NCI-H2029 treated with DMSO at 0.1 percent for 48 hours (cell line): Measurements from ENCODE around the gene POLA1.
"Not testable (repeated sequence)": the region's sequence is repeated elsewhere in the genome, so short reads cannot be mapped to it uniquely, and the experiment has no call there.

ENCODE experiments used
- DNase-seq: peaks from one replicate; lab custom pipeline; 2025; lab: John Stamatoyannopoulos, UW

POLA1 gene, protein sequence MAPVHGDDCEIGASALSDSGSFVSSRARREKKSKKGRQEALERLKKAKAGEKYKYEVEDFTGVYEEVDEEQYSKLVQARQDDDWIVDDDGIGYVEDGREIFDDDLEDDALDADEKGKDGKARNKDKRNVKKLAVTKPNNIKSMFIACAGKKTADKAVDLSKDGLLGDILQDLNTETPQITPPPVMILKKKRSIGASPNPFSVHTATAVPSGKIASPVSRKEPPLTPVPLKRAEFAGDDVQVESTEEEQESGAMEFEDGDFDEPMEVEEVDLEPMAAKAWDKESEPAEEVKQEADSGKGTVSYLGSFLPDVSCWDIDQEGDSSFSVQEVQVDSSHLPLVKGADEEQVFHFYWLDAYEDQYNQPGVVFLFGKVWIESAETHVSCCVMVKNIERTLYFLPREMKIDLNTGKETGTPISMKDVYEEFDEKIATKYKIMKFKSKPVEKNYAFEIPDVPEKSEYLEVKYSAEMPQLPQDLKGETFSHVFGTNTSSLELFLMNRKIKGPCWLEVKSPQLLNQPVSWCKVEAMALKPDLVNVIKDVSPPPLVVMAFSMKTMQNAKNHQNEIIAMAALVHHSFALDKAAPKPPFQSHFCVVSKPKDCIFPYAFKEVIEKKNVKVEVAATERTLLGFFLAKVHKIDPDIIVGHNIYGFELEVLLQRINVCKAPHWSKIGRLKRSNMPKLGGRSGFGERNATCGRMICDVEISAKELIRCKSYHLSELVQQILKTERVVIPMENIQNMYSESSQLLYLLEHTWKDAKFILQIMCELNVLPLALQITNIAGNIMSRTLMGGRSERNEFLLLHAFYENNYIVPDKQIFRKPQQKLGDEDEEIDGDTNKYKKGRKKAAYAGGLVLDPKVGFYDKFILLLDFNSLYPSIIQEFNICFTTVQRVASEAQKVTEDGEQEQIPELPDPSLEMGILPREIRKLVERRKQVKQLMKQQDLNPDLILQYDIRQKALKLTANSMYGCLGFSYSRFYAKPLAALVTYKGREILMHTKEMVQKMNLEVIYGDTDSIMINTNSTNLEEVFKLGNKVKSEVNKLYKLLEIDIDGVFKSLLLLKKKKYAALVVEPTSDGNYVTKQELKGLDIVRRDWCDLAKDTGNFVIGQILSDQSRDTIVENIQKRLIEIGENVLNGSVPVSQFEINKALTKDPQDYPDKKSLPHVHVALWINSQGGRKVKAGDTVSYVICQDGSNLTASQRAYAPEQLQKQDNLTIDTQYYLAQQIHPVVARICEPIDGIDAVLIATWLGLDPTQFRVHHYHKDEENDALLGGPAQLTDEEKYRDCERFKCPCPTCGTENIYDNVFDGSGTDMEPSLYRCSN (N-terminal part only)

DNA sequence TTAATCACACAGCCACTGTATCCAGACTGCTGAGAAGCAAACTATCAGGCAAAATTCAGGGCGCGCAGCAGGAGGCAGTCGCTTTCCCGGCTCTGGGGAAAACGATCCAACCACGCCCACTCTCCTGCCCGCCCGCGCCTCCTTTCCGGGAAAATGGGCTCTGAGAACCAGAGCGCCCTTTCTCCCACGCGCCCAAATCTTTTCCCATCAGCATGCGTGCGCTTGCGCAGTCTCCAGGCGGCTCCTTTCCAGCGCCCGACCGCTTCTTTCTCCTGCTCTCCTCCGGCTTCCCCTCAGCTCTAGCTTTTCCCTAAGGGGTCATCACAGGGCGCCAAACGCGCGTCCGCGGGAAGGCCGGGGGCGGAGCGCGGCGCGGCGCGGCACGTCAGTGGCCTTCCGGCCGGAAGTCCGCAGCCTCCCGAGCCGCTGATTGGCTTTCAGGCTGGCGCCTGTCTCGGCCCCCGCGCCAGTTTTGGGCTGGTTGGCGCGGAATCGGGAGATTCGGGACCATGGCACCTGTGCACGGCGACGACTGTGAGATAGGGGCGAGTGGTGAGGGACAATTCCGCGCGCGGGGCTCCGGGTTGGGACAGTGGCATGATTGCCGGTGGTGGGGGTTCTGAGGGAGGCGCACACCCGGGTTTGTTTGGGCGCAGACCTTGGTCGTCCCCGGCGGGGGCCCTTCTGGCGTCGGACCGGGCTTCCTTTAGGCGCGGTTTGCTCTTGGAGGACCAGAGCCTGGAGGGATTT, at the start of gene POLA1:
POLA1 (plus strand) TSS at position 466 of the 750 bp plus-strand sequence; CDS start at position 510, 44 bp downstream.
- peak; percentile 80 for DNase-seq

- DNase-seq = no peak
Observed at GRCh38 chrX:24646006-24646405, 47.7 kb upstream of the POLA1 start.

DNA sequence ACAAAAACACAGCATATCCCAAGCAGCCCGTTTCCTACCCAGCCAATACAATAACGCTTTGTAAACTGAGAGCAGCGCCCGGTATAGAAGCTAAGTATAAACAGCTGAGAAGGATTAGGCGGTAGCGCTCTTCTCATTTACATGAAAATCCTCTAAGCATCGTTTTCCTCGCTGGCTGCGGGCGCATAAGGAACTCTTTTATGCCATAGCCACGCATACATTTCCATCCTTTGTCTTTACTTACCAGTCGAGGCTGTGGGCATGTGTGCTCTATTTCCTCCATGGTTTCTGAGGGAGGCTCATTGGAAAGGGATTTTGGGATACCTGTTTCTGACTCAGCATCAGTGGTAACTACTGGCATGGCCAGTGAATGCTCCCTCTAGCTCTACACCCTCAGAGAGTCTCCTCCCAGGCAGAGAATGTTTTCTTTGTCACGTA, 47.0 kb upstream of the POLA1 start:
- DNase-seq = no peak

GRCh38 chrX:24647257-24648058, 46.3 kb upstream of the POLA1 start, which contains the start of gene PCYT1B:
TSS of gene PCYT1B (minus strand) at chrX:24647347. CDS start at chrX:24647105, 242 bp downstream.
- peak; percentile 8 for DNase-seq

- DNase-seq = no peak
Observed at GRCh38 chrX:24648495-24648894, 45.2 kb upstream of the POLA1 start.

GRCh38 chrX:24651783-24652182, 41.9 kb upstream of the POLA1 start:
- no peak for DNase-seq

- DNase-seq = not testable (repeated sequence)
Observed at GRCh38 chrX:24655679-24656078, 38.0 kb upstream of the POLA1 start.

DNA sequence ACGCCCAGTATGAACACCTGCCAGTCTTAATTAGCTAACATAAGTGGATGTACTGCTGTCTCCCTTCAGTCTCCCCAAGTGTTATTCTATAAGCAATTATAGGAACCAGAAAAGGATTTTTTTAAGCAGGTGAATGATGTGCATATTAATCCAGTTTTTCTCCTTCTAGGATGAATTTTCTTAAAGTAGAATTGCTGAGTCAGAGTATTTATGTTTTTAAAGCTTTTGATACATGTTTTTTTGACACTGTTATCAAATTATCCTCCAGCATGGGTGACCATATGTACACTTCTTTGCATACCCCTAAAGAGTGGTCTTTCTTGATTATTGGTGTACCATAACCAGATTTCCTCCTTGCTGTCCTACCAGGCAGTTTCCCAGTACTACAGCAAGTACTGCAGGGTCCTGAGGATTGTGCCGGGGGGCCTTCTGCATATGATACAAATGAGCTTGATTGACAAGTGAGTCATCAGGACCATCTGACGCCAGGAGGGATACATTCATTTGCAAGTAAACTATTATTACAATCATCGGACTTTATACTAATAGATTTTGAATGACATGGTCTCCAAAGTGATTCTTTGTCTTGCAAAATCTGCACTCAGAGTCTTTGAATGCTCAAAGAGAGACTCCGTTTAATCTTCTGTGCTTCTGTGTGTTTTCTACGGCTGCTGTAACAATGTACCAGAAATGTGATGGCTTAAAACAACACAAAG, 35.9 kb upstream of the POLA1 start:
- DNase-seq = no peak

DNA sequence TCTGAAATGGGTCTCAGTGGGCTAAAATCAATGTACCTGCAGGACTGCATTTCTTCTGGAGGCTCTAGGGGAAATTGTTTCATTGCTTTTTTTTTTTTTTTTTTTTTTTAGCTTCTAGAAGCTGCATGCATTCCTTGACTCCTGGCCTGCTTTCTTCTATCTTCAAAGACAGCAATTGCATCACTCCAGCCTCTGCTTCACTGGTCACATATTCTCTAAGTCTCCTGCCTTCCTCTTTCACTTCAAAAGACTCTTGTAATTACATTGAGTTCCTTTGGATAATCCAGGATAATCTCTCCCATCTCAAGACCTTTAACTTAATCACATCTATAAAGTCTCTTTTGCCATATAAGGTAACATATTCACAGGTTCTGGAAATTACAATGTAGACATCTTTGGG, 35.3 kb upstream of the POLA1 start:
- DNase-seq = no peak

DNA sequence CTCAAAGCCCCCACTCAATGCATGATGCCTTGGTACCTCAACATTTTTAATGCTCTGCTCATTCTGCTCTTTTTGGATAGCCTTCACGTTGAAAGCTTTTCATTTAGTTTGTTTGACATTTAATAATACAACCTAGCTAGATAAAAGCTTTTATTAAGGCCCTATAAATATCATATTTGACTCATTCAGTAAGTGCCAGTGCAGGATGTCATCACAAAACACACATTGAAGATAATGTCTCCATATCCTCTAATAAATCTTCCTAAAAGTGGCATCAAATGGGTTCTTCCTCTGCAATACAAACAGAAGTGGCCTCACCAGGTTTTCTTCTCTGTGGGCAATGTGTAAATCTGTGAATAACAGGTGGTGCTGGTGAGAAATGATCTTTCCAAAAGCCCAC, 34.6 kb upstream of the POLA1 start:
- no peak for DNase-seq

GRCh38 chrX:24659646-24660045, 34.1 kb upstream of the POLA1 start:
- no peak for DNase-seq

DNA sequence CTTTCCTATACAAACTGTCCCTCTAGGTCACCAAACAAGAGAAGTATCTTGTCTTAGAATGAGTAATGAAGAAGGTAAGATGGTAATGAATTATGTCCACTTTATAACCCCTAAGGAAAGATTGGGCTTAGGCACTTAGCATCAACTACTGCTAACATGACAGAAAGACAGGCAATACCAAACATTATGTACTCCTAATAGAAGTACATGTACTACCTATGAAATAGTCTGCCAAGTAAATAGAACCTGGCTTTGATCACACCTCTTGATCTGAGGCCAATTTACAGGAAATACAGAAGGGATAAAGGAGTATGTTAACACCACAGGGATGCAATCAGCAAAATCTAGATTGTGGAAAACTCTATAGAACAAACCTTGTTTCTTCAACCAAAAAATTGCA, 32.4 kb upstream of the POLA1 start:
- DNase-seq = no peak

GRCh38 chrX:24662352-24662751, 31.4 kb upstream of the POLA1 start:
- DNase-seq = no peak

DNA sequence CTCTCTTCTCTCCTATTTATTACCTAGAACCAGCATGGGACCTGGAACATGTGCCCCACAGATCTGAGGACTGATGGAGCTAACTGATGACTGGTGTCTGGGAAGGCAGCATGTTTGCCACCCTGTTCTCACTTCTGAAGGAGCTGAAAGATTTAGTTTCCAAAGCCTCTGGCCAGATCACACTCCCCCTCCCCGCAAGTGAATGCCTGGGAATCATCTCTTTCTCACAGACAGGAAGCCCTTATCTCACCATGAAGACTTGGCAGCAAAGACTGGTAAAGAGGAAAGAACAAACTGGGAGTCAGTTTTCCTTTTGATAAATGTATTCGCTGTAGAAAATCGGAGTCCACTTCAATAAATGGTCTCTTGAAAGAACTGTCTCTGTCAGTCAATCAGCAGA, 25.6 kb upstream of the POLA1 start:
- DNase-seq = no peak

DNA sequence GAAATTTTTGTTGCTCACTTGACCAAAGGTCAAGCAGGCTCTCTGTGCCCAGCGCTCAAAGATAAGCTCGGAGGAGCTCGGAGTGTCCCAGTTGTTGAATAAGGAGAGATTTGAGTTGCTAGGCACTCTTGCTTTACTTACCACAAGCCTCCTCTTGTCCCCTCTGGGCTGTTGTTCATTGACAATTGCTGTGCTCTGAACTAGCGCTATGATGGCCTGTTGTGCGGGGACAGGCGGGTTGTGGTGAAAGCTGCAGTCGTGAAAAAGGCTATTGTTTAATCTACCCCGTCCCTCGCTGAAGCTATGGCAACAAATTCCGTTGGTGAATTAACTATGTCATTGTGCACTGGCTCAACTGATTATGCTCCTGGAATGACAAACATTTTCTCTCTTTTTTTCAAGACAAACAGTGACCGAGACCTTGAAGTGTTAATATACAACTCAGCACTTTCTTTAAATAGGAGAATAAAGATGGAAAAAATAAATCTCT, 21.0 kb upstream of the POLA1 start:
- no peak for DNase-seq

- no peak for DNase-seq
Observed at GRCh38 chrX:24673424-24673823, 20.3 kb upstream of the POLA1 start.

DNA sequence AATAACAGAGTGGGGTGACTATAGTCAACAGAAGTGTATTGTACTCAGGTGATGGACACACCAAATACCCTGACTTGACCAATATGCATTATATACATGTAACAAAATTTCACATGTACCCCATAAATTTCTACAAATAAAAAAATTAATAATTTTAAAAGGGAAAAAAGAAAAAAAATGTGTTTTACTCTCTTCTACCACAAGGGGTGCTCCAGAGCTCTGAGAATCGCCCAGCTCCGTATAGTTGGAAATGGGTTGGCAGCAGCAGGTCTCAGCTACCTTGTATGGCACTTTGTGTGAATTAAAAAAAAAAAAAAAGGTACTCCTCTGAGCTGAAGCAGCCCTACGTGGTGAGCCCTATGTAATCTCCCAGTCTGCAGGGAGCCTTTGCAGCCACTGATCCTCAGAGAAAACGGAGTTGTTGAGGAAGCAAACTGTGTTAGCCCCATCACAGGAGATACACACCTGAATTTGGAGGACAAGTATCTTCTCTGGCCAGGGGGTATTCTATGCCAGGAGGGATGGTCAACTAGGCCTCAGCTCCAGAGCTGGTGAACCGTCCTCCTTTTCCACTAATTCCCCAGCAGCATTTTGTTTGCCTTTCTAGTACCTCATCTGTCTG, 17.2 kb upstream of the POLA1 start:
- no peak for DNase-seq

- no peak for DNase-seq
Observed at GRCh38 chrX:24682739-24683432, 10.8 kb upstream of the POLA1 start.
